ENCODE measurements around the gene RIPOR3. TPM values are rescaled to one million over a fixed set of nuclear protein-coding genes. Genes with fewer than 3 reads are reported as not detected.

The RIPOR3 gene
- total and polyA plus RNA-seq, 9 of the 15 experiments (the other 6 are each of a cell fraction or from before 2014, with no cell fraction given), result 3.3 to 62.7 (median 21.4) TPM

- DNase-seq (ENCODE audit: extremely low read depth in 1 of 4, low spot score in 3 of 4) (no peak), FAIRE-seq (no peak), ATAC-seq (no peak)
- intact Hi-C loops (cut with micrococcal nuclease) (no loop called here), in situ Hi-C loops (cut with MboI) (no loop called here)
- no peaks in the 10 kb centered on the region for H3K79me2 ChIP-seq (ENCODE audit: control insufficient read depth, insufficient read depth, low read length)
- WGBS (ENCODE audit: insufficient coverage, low coverage, missing lambda C conversion rate), result 91% methylated on average over 7 of the region's 9 CpGs
- H3K27me3 ChIP-seq (ENCODE audit: control insufficient read depth in 2 of 2, insufficient read depth in 2 of 2, low read length in 2 of 2), result no peaks in the 10 kb centered on the region
- peaks cover 0 to 2% of the 10 kb centered on the region in 2 experiments; a peak in 2 of 5 replicates for H3K4me1 ChIP-seq (replicated peaks in 1 of 2; ENCODE audit: control insufficient read depth in 2 of 2, insufficient read depth in 2 of 2, low read length in 2 of 2)
- CTCF ChIA-PET (ENCODE audit: low intra/inter-chr PET ratio), result no interaction called here
- H3K9ac ChIP-seq (ENCODE audit: insufficient read depth in 1 of 2, low read depth in 2 of 2, low read length in 2 of 2), result peak overlapping the region in 1 of 2 experiments; percentile 68; a peak in 2 of 4 replicates
- H3K9me1 ChIP-seq (ENCODE audit: control insufficient read depth, insufficient read depth, low read length), result no peaks in the 10 kb centered on the region
- no peak overlapping the region for H2AFZ ChIP-seq (ENCODE audit: low read depth, low read length)
- H3K27ac ChIP-seq (ENCODE audit: extremely low read depth, low read depth, low read length), result no peak overlapping the region
- POLR2A ChIA-PET, result interaction anchor here (0.5 kb wide), 1 partner anchor 143 kb away, joined by 4 read pairs; no protein-coding TSS in a partner anchor
- no TSS peak for BruUV-seq (replicated peaks)
- no peak overlapping the region for H3K4me3 ChIP-seq
- no peak overlapping the region for H3K4me2 ChIP-seq (ENCODE audit: insufficient read depth, low read length)
- no peaks in the 10 kb centered on the region for H3K9me3 ChIP-seq (replicated peaks; ENCODE audit: control insufficient read depth, insufficient read depth, low read depth, low read length)
- no peaks in the 10 kb centered on the region for H4K20me1 ChIP-seq (replicated peaks; ENCODE audit: control insufficient read depth, insufficient read depth, low read length)
- peaks cover 85% of the 10 kb centered on the region for H3K36me3 ChIP-seq (ENCODE audit: control insufficient read depth, insufficient read depth, low read length)
- TF ChIP-seq IRF1 (CRISPR knock-in tag; IDR thresholded peaks at IDR 0.05; ENCODE audit: borderline replicate concordance) (no peak), FOXM1 (IDR thresholded peaks at IDR 0.05; ENCODE audit: low read depth) (no peak), FOXM1 (CRISPR knock-in tag; IDR thresholded peaks at IDR 0.05; ENCODE audit: low read depth) (no peak), FOXK1 (CRISPR knock-in tag; IDR thresholded peaks at IDR 0.05; ENCODE audit: borderline replicate concordance) (no peak), ZNF79 (CRISPR knock-in tag; IDR thresholded peaks at IDR 0.05; ENCODE audit: low read depth) (no peak), SMAD2 (IDR thresholded peaks at IDR 0.05; ENCODE audit: low read depth, low read length) (no peak), POLR2G (IDR thresholded peaks at IDR 0.05; ENCODE audit: low read depth, low read length) (peak; percentile 37), PYGO2 (tag; IDR thresholded peaks at IDR 0.05) (no peak), U2AF1 (optimal IDR thresholded peaks at IDR 0.05; ENCODE audit: low read depth, low read length) (no peak), SMARCE1 (IDR thresholded peaks at IDR 0.05) (no peak), TFAM (CRISPR knock-in tag; conservative IDR thresholded peaks at IDR 0.05) (no peak), ZBTB1 (CRISPR knock-in tag; IDR thresholded peaks at IDR 0.05; ENCODE audit: borderline replicate concordance, low read depth) (no peak), ZEB2 (IDR thresholded peaks at IDR 0.05) (no peak)
- TF ChIP-seq, protein P1, sequence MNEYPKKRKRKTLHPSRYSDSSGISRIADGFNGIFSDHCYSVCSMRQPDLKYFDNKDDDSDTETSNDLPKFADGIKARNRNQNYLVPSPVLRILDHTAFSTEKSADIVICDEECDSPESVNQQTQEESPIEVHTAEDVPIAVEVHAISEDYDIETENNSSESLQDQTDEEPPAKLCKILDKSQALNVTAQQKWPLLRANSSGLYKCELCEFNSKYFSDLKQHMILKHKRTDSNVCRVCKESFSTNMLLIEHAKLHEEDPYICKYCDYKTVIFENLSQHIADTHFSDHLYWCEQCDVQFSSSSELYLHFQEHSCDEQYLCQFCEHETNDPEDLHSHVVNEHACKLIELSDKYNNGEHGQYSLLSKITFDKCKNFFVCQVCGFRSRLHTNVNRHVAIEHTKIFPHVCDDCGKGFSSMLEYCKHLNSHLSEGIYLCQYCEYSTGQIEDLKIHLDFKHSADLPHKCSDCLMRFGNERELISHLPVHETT (CRISPR knock-in tag; conservative IDR thresholded peaks at IDR 0.05 in 1 of 2, IDR thresholded peaks at IDR 0.05 in 1 of 2), result no peak
These were observed 83.9 kb downstream of the RIPOR3 start for GRCh38 chr20:50607436-50607835.

Data from K562 (cell line).